Peyer's patch (tissue), 4 donors: Measurements from ENCODE around the gene SNX9.

Experiments used
- POLR2A ChIP-seq, 2 donors: fragments of 450-650 bp; IDR thresholded peaks; one replicate each; pipeline ENCODE4 v1.5.1; 2017; ENCODE audit warnings: antibody characterized with exemption in 2 of 2, mild to moderate bottlenecking in 2 of 2, moderate library complexity in 2 of 2
- TF ChIP-seq, protein P1 (sequence below), 6 experiments: fragments of 450-650 bp in 4 of 6; fragments of 200-600 bp in 2 of 6; sonication (generic) in 1 of 6; IDR thresholded peaks; one replicate each; pipeline ENCODE4 v1.5.1; 2017 to 2019; ENCODE audit warnings: antibody characterized with exemption in 6 of 6, mild to moderate bottlenecking in 3 of 6, moderate library complexity in 1 of 6

DNA sequence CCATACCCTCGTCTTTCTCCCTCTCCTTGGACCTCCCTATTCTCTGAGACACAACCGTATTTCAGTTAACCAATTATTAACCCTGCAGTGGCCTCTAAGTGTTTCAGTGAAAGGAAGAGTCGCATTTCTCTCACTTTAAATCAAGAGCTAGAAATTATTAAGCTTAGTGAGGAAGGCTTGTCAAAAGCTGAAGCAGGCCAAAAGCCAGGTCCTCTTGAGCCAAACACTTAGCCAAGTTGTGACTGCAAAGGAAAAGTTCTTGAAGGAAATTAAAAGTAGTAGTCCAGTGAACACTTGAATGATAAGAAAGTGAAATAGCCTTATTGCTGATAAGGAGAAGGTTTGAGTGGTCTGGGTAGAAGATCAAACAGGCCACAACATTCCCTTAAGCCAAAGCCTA lies 58.3 kb downstream of the SNX9 start:
- TF ChIP-seq POLR2A (IDR thresholded peaks at IDR 0.05): no peak
- TF ChIP-seq, protein P1, sequence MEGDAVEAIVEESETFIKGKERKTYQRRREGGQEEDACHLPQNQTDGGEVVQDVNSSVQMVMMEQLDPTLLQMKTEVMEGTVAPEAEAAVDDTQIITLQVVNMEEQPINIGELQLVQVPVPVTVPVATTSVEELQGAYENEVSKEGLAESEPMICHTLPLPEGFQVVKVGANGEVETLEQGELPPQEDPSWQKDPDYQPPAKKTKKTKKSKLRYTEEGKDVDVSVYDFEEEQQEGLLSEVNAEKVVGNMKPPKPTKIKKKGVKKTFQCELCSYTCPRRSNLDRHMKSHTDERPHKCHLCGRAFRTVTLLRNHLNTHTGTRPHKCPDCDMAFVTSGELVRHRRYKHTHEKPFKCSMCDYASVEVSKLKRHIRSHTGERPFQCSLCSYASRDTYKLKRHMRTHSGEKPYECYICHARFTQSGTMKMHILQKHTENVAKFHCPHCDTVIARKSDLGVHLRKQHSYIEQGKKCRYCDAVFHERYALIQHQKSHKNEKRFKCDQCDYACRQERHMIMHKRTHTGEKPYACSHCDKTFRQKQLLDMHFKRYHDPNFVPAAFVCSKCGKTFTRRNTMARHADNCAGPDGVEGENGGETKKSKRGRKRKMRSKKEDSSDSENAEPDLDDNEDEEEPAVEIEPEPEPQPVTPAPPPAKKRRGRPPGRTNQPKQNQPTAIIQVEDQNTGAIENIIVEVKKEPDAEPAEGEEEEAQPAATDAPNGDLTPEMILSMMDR (IDR thresholded peaks at IDR 0.05): no peak
